Measurements from ENCODE around the gene NUFIP2.
"Not testable (repeated sequence)": the region's sequence is repeated elsewhere in the genome, so short reads cannot be mapped to it uniquely, and the experiment has no call there.

The NUFIP2 gene

GRCh38 chr17:29278692-29279091, 15.3 kb downstream of the NUFIP2 start:
- no peak for DNase-seq

DNA sequence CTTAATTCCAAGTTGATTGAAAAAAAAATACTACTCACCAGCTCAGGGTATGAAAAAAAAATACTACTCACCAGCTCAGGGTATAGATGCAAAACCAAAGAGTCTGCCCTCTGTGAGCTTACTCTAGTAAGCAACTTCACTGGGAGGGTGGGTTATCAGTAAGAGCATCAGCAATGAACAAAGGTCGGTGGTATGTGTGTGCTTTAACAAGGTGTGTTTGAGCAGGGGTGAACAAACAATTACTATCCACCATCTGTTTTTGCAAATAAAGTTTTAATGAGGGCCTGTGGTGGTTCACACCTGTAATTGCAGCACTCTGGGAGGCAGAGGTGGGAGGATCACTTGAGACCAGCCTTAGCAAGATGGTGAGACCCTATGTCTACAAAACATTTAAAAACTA, 20.0 kb downstream of the NUFIP2 start:
- DNase-seq: no peak

- not testable (repeated sequence) for DNase-seq
These were observed 22.0 kb downstream of the NUFIP2 start for GRCh38 chr17:29271980-29272379.

DNA sequence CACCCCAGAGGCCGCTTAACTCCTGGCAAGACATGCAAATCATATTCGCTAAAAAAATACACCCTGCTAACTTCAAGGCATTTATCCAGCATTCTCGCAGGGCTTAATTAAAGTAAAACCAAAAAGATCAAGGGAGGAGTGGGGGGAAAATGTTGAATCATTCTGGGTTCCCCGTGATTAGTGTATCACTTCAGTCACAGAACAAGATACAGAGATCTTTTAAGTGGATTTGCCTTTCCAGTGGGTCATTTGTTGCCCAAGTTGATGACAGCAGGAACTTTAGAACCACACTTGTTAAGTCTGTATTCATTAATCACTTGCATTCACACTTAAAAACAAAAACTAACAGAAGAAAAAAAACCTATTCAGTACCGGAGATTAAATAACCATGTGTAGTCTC, 30.0 kb downstream of the NUFIP2 start:
- DNase-seq: no peak

- DNase-seq: no peak
These were observed 36.2 kb downstream of the NUFIP2 start for GRCh38 chr17:29257756-29258155.

GRCh38 chr17:29256735-29257466, 37.0 kb downstream of the NUFIP2 start:
- DNase-seq: no peak

- DNase-seq: no peak
These were observed 37.9 kb downstream of the NUFIP2 start for GRCh38 chr17:29255926-29256522.

DNA sequence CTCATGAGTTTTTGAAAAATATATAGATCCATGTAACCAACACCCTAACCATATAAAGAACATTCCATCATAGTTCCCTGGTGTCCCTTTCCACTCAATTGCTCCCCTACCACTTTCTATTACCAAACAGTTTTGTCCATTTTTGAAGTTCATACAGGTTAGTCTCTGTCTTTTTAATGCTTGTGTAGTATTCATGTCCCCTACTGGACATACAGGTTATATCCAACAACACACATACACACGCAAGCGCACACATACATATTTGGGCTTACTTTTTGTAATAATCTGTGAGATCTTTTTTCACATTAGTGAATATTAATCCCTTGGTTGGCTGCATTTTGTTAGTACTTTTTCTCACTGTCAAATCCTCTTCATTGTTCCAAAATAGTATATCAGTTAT, 40.9 kb downstream of the NUFIP2 start:
- no peak for DNase-seq

DNA sequence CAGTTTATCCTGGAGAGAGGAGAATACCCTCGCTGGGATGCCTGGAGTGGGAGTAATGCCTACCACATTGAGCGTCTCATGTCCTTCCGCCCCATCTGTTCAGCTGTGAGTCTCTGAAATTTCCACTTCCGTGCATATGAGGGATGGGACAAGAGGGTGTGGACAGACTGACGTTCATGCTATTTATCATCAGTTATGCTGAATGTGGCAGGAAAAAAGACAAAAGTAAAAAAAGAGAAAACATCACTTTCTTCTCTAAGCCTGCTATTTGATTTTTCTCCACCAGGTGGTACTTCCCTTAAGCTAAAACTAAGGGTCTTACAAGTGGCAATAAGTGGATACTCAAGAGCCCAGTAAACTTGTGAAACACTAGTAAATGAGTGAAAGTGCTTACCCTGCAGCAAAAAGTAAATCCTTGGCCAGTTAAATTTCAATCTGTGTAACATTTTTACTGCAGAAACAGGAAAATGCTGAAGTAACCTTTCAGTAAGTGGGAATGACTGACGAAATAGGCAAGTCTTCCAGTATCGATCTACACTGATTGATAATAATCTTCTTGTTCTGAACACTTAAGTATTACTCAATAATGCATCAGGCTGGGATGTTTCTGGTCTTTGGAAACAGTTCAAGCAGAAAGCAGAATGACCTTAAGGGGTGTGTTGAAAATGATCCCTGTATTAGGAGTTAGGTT, 41.7 kb downstream of the NUFIP2 start:
- DNase-seq: no peak

DNA sequence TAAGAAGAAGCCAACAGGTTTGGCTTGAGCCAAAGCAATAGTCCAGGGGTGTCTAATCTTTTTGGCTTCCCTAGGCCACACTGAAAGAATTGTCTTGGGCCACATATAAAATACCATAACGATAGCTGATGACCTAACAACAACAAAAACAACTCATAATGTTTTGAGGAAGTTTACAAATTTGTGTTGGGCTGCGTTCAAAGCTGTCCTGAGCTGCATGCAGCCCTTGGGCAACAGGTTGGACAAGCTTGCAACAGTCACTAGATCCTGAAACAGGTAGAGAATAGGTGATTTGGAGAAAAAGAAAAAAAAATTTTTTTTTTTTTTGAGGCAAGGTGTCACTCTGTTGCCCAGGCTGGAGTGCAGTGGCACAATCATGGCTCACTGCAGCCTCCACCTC, 42.8 kb downstream of the NUFIP2 start:
- DNase-seq: no peak

DNA sequence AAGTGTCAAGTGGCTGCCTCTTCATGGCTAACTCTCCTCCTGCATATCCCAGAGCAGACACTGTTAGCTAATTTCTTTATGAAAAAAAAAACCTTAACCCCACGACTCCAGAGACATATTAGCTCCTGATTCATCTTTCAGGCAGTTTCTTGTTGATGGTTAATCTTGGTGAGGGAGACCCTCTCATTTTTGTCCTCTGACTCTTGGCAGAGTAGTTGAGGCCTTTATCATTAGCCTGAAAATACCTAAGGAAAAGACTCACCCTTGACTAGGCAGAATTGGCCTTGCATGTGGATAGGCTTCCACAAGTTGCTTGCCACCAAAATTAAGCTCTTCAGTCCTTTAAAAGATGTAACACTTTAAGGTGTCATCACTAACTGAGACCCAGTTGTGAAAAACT, 43.3 kb downstream of the NUFIP2 start:
- DNase-seq: no peak

- no peak for DNase-seq
These were observed 45.1 kb downstream of the NUFIP2 start for GRCh38 chr17:29248845-29249244.

- DNase-seq: no peak
These were observed 46.7 kb downstream of the NUFIP2 start for GRCh38 chr17:29247219-29247618.

DNA sequence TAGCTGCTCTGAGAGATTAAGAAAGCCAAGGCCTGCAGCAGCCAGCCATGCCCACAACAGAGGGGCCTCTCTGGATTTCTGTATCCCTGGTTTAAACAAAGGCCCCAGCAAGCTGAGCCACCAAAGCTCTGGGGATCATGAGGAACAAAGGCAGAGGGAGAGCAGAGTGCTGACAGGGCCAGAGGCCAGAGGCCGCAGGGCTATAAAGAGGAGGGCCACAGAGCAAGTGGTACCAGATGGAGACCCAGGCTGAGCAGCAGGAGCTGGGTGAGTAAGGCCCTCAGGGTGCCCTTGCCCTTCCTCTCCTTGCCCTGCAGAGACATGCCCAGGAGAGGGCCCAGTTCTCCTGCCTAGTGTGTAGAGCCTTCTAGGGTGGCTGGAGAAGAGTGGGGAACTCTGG, 47.3 kb downstream of the NUFIP2 start, which contains the start of gene CRYBA1:
Gene CRYBA1, plus strand, starts transcription at position 232 of the 400 bp plus-strand sequence. Its CDS starts 5 bp downstream, at position 237.
- no peak for DNase-seq

GRCh38 chr17:29245401-29245800, 48.5 kb downstream of the NUFIP2 start:
- no peak for DNase-seq

DNA sequence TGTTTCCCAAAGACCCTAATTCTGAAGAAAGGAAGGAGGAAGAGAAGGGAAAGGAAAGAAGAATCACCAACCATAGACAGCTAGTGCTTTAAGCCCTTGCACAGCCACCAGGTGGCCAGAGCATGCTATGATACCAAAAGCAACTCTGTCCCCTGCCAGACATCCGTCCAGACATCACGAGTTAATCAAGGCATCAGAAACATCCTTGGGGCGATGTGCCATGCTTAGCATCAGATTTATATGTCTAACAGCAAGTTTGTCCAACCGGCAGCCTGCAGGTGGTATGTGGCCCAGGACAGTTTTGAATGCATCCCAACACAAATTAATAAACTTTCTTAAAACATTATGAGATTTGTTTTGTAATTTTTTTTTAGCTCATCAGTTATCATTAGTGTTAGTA, 50.2 kb downstream of the NUFIP2 start:
- no peak for DNase-seq

- no peak for DNase-seq
These were observed 51.2 kb downstream of the NUFIP2 start for GRCh38 chr17:29242790-29243189.

DNA sequence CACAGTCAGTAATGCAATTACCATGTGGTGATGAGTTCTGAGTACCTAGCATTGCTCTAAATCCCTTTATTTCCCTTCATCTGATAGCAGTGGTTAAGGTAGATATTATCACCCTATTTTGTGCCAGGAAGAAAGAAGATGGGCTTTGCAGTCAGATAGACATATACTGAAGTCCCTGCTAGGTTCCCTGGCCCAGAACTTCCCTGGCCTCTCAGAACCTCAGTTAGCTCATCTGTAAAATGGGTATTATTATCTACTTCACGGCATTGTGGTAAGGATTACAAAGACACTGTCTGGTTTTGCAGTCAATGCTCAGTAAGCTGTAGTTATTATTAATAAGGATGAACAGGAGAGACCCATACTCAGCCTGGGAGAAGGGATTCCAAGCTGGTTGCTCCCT, 51.9 kb downstream of the NUFIP2 start:
- no peak for DNase-seq

GRCh38 chr17:29240968-29241963, 52.7 kb downstream of the NUFIP2 start:
- DNase-seq: peak in 1 of 5 donors; percentile 67

- DNase-seq: no peak
These were observed 53.5 kb downstream of the NUFIP2 start for GRCh38 chr17:29240477-29240876.

GRCh38 chr17:29238133-29238850, 55.7 kb downstream of the NUFIP2 start:
- DNase-seq: no peak
